Skin epidermis (tissue), 12 donors: ENCODE measurements around the gene FGF11.

Experiments
- H3K27ac ChIP-seq, 21 experiments: fragments of 200-600 bp; sonication (generic) in 11 of 21; one replicate each; pipeline ENCODE4 v1.5.0; 2020; ENCODE audit warnings: mild to moderate bottlenecking in 3 of 21, inconsistent platforms in 2 of 21, moderate library complexity in 2 of 21
- H3K4me3 ChIP-seq, 7 experiments: fragments of 200-600 bp; sonication (generic) in 2 of 7; one replicate each; pipeline ENCODE4 v1.5.0; 2020; ENCODE audit warnings: inconsistent platforms in 2 of 7, mild to moderate bottlenecking in 2 of 7, moderate library complexity in 1 of 7

Gene FGF11

DNA sequence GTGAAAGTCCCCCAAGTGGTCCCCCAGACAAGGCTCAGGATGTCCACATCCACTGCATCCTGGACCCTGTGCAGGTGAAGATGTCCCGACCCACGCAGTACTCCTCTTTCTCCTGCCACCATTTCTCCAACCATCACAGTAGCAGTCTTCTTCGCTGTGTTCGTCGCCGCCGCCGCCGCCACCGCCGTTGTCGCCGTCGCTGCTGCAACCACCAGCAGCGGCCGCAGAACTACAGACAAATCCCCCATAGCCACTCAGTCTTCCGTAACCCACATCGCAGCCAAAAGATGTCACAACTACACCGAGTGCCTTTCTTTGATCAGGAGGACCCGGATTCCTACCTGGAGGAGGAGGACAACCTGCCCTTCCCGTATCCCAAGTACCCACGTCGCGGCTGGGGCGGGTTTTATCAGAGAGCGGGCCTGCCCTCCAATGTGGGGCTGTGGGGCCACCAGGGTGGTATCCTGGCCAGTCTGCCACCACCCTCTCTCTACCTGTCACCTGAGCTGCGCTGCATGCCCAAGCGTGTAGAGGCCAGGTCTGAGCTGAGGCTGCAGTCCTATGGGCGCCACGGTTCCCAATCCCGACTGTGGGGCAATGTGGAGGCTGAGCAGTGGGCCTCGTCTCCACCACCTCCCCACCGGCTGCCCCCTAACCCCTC lies 13.0 kb upstream of the FGF11 start:
- H3K27ac ChIP-seq, result no peak overlapping the region
- H3K4me3 ChIP-seq, result no peak overlapping the region

DNA sequence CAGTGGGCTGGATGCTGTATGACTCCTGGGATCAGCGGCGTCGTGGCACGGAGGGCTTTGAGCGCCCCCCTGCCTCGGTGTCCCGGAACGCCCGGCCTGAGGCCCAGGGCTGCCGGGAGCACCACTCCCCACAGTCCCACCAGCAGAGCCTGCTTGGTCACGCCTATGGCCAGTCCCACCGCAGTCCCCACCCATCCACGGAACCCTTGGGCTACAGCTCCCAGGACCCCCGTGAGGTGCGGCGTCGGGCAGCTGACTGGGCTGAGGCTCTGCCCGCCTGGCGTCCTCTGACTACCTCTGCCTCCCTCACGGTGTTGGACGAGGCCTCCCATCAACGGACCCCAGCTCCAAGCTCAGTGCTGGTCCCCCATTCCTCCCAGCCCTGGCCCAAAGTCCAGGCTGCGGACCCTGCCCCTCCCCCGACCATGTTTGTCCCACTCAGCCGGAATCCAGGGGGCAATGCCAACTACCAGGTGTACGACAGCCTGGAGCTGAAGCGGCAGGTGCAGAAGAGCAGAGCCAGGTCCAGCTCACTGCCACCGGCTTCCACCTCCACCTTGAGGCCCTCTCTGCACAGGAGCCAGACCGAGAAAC lies 12.3 kb upstream of the FGF11 start:
- H3K4me3 ChIP-seq, result no peak overlapping the region
- no peak overlapping the region for H3K27ac ChIP-seq

DNA sequence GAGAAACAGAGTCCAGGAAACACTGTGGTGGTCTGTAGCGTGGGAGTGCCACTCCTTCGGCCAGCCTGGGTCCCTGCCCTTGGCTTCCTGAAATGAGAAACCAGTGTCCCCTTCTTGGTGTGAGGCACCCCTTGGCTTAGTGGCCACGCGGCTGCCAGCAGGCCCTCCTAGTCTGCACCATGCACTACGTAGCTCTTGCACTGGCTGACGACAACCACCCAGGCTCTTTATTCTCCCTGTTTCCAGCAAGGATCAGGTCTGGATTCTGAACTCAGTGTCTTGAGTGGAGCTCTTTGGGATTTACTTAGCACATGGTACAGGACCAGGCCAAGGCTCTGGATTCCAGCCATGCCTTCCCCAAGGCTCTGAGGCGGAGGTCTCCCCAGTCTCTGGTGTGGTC lies 11.8 kb upstream of the FGF11 start:
- H3K27ac ChIP-seq, result no peak overlapping the region
- no peak overlapping the region for H3K4me3 ChIP-seq

DNA sequence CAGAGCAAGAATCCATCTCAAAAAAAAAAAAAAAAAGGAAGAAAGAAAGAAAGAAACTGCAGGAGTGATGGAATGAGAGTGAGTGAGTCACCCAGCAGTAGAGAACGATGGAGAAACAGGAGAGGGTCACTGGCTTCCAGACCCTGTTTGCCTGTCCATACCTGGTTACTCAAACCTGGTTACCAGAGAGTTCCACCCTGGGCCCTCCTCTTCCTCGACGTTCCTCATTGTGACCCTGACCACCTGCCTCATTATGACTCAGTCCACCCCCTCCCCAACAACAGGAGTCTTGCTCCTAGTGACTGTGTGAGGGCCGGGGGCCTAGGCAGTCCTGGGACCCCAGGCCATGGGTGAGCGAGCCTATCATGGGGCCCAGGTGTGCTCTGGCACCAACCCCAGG lies 10.8 kb upstream of the FGF11 start, which contains the start of gene SPEM3:
SPEM3 (plus strand) TSS at position 301 of the 400 bp plus-strand sequence; CDS start at position 347, 46 bp downstream.
- H3K4me3 ChIP-seq, result no peak within 1 kb of the TSS
- H3K27ac ChIP-seq, result no peak within 1 kb of the TSS

DNA sequence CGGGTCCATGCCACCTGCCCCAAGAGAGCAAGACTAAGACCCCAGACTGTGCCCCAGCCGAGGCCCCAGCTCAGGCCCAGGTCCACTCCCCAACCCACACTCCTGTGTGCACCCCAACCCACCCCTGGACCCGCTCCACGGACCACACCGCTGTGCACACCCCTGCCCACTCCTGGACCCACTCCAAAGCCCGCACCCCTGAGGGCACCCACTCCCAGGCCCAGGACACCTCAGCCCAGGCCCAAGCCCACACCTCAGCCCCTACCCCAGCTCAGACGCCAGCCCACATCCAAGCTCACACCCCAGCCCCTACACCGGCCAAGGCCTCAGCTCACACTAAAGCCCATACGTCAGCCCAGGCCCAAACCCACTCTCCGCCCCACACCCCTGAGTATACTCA lies 9.6 kb upstream of the FGF11 start:
- H3K4me3 ChIP-seq, result no peak overlapping the region
- no peak overlapping the region for H3K27ac ChIP-seq

DNA sequence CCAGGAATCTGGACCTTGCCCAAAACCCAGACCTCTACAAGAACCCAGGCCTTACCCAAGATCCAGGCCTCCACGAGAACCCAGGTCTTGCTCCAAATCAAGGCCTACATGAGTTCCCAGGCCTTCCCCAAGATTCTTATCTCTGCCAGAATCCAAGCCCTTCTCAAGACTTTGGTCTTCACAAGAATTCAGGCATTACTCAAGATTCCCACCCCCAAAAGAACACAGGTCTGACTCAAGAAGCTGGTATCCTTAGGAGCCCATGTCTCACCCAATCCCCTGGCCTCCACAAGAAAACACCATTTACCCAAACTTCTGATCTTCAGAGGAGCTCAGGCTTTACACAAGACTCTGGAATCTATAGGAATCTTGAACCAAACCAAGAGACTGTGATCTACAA lies 8.1 kb upstream of the FGF11 start:
- no peak overlapping the region for H3K27ac ChIP-seq
- no peak overlapping the region for H3K4me3 ChIP-seq

DNA sequence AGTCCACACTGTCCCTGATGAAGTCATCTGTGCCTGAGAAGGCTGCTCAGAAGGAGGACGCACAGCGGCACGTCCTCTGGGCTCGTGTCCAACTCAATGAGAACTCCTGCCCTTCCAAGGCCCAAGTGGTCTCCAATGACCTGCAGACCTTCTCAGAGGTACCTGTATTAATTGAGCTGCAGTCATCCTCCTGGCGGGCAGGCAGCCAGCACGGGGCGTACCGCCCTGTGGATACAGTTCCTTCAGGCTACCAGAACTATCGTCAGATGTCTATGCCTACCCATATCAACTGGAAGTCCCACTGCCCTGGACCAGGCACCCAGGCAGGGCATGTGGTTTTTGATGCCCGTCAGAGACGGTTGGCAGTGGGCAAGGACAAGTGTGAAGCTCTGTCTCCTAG lies 7.0 kb upstream of the FGF11 start:
- no peak overlapping the region for H3K27ac ChIP-seq
- no peak overlapping the region for H3K4me3 ChIP-seq

DNA sequence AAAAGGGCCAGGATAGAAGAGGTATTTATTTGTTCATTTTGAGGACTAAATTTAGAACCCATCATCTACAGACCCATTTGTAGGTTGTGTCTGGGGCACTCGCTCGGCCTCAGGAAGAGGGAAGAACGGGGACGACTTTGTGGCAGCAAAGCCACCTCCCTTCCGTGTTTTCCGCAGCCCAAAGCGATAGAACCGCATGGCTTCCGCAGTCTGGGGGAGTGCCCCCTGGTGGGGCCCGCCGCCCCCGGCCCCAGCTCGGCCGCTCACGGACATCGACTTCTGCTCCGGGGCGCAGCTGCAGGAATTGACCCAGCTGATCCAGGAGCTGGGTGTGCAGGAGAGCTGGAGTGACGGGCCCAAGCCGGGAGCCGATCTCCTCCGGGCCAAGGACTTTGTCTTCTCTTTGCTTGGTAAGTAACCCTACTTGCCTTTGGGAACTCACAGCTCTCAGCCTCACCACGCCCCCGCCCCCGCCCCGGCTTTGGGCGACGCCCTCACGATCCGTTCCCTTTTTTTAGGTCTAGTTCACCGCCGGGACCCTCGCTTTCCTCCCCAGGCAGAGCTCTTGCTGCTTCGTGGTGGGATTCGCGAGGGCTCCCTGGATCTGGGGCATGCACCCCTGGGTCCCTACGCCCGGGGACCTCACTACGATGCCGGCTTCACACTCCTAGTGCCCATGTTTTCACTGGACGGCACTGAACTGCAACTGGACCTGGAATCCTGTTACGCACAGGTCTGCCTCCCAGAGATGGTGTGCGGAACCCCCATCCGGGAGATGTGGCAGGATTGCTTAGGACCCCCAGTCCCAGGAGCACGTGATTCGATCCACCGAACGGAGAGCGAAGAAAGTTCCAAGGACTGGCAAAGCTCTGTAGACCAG lies 3.4 kb upstream of the FGF11 start:
- H3K4me3 ChIP-seq, result peak overlapping the region; percentile 37 to 63 (median 53)
- H3K27ac ChIP-seq, result peak overlapping the region in 20 of 21 experiments; percentile 65 to 93 (median 86)

DNA sequence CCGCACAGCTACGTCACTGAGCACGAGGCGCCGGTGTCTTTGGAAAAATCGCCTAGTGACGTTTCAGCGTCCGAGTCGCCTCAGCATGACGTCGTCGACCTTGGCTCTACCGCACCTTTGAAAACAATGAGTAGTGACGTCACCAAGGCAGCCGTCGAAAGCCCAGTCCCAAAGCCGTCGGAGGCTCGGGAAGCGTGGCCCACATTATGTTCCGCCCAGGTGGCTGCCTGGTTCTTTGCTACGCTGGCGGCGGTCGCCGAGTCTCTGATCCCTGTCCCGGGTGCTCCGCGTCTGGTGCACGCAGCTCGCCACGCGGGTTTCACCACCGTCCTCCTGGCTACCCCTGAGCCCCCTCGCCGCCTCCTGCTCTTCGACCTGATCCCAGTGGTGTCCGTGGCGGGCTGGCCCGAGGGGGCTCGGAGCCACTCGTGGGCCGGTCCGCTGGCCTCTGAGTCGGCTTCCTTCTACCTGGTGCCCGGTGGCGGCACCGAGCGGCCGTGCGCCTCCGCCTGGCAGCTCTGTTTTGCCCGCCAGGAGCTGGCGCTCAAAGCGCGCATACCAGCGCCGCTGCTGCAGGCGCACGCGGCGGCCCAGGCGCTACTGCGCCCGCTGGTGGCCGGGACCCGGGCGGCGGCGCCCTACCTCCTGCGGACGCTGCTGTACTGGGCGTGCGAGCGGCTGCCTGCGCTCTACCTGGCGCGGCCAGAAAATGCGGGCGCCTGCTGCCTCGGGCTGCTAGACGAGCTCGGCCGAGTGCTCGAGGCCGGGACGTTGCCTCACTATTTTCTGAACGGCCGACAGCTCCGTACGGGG lies 2.5 kb upstream of the FGF11 start:
- Histone ChIP-seq H3K4me3 (peak overlapping the region; percentile 37 to 63 (median 53)), H3K27ac (peak overlapping the region in 20 of 21 experiments; percentile 65 to 93 (median 86))

DNA sequence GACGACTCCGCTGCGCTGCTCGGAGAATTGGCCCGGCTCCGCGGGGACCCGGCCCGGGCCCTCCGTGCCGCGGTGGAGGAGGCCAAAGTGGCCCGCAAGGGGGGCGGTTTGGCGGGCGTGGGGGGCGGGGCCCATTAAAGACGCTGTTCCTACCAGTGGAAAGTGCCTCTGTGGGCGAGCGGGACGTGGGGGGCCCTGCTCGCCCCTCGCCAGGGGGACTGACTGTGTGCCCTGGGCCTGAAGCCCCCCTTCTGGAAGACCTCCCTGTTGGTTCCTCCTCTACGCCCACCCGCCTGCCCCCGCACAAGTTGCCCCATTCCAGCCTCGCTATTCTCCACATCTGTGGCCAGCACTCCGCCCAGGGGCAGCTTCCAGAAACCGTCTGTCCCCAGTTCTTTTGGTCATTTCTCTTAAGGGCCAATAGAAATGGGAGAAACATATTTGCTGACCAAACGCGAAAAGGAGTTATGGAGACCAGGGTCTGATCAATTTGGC lies 1.9 kb upstream of the FGF11 start:
- H3K4me3 ChIP-seq, result peak overlapping the region; percentile 37 to 63 (median 53)
- peak overlapping the region in 18 of 21 experiments; percentile 51 to 93 (median 86) for H3K27ac ChIP-seq

DNA sequence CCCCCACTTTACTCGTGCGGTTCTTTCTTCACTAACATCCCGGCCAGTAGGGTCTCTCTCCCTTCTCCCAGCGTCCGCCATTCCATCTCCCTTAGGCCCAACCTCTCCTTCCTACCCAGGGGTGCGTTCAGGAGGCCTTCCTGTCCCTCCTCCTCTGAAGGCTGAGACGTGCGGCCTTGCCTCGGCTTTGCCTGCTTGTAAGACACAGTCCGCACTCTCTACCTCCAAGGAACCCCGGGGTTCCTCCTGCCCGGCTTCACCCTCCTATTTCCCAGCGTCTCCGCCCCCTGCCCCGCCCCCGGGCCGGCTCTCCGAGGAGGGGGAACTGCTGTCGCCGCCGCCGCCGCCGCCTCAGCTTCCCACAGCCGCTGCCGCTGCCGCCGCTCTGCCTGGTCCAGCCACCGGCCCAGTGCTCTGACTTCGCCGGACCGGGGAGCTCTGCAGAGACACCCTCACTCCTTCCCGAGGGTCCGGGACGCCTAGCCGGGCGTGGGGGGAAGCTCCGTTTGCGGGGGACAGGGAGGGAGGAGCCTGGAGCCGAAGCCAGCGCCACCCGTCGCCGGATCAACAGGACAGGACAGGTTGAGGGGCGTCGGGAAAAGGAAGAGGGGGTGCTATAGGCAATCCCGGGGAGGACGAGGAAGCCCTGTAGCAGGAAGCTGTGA lies 1.2 kb upstream of the FGF11 start:
- Histone ChIP-seq H3K4me3 (peak overlapping the region; percentile 37 to 63 (median 53)), H3K27ac (peak overlapping the region in 19 of 21 experiments; percentile 29 to 93 (median 86))

DNA sequence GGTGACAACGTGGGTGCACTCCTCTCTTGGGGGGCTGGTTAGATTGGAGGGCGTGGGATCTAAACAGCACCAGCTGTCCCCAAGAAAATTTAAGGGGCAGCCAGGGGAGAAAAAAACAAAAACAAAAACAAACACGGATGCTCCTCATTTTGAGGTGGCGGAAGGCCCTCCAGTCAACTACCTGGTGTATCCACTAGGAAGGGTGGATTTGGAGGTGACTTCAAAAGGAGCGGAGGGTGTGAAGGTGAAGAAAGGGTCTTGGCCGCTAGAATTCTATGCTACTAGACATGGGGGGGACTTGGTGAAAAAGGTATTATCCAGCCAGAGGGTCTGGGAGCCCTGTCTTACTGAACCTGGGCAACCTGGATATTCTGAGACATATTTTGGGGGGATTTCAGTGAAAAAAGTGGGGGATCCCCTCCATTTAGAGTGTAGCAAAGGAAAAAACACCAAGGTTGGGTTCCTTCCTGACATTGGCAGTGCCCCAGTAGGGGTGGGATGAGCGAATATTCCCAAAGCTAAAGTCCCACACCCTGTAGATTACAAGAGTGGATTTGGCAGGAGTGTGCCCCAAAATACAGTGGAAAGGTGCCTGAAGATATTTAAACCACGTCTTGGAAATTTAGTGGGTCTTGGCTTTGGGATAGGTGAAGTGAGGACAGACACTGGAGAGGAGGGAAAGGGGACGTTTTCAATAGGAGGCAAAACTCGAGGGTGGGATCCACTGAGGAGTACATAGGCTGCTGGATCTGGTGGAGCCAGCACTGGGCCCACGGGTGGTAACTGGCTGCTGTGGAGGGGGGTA lies 454 bp upstream of the FGF11 start:
- H3K27ac ChIP-seq, result peak overlapping the region in 17 of 21 experiments; percentile 8 to 93 (median 85)
- H3K4me3 ChIP-seq, result peak overlapping the region; percentile 42 to 63 (median 53)

DNA sequence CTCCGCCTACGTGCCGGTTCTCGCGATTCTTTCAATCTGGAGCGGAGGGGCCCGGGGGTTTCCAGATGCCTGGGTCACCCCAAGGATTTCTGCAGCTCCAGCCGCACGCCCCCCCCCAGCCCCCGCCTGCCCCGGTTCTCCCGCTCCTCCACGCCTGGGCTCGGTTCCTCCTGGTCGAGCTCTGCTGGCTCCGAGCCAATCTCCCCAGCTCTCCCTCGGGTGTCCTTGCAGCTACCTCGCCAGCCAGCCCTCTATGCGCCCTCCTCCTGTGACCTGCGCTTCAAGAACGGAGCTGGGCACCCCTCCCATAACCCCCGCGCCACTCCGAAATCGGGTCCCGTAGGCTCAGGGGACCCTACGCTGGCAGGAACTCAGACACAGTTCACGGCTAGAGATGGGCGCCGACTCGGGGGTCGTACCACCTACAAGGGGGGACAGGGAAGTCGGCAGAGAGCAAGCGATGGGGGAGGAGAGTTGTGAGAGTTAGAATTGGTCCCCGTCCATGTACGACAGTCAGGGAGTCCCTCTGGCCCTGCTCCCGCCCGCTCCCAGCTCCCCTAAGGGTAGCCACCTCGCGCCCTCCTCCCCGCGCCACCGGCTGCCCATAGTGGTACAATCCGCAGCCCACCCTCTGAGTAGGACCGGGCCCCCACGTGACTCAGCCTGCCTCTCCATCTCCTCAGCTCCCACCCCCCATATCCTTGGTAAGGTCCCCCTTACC lies 961 bp downstream of the FGF11 start:
- H3K27ac ChIP-seq, result peak overlapping the region in 13 of 21 experiments; percentile 8 to 85 (median 60)
- peak overlapping the region; percentile 38 to 63 (median 53) for H3K4me3 ChIP-seq

DNA sequence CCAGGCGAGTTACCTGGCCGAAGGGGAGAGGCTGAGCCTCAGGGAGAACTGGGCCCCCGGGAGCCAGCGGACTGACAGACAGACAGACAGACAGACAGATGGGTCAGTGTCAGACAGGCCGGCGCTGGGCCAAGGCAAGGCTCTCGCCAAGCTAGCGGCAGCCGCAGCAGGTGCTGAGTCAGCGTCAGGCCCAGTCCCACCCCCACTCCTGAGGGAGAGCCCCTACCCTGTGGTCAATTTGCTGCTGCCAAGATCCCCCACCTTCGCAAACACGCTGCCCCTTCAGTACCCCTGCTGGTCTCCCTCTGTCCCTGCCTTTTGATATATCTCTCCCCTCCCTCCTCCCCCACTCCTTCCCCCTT lies 1.5 kb downstream of the FGF11 start:
- peak overlapping the region in 3 of 7 experiments; percentile 53 to 63 (median 62) for H3K4me3 ChIP-seq

DNA sequence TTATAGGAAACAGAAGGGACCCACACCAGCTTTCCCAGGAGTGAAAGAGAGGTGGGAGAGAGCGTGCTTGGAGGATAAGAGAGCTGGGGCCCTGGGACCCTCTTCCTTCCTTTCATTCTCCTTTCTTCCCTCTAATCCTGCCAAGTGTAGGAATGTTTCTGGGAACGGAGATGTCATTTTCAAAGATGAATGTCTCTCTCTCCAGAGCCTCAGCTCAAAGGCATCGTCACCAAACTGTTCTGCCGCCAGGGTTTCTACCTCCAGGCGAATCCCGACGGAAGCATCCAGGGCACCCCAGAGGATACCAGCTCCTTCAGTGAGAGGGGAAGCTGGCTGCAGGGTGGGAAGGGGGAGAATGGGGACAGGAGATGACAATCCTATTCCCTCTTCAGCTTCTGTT lies 2.0 kb downstream of the FGF11 start:
- peak overlapping the region in 1 of 21 experiments; percentile 38 for H3K27ac ChIP-seq

More for the DNA sequence above, 1.5 kb downstream of the FGF11 start:
- H3K27ac ChIP-seq, result peak overlapping the region in 7 of 21 experiments; percentile 28 to 85 (median 60)

DNA sequence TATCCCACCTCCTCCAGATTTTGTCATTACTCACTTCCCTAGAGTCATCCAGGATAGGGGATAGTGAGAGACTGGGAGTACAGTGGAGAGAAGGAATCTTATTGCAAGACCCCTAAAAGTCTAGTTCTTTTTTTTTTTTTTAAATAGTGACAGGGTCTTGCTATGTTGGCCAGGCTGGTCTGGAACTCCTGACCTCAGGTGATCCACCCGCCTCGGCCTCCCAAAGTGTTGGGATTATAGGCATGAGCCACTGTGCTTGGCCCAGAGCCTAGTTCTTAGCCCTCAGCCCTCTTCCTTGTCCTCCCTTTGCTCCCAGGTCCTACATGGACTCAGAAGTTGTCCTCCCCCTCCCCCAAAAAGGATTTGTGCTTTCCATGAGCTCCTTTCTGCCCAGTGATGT lies 2.8 kb downstream of the FGF11 start:
- H3K27ac ChIP-seq, result no peak overlapping the region
- H3K4me3 ChIP-seq, result no peak overlapping the region

More for the DNA sequence above, 2.0 kb downstream of the FGF11 start:
- no peak overlapping the region for H3K4me3 ChIP-seq
